GM19467 (cell line): Measurements from ENCODE around the gene PLEKHH1.

Experiments
- ATAC-seq: cut with Tn5 transposase; IDR thresholded peaks from one replicate; pipeline ENCODE4 v1.9.1; 2021; ENCODE audit warnings: mild to moderate bottlenecking, moderate library complexity; ENCODE audit not compliant: unreplicated experiment

The PLEKHH1 gene

GRCh38 chr14:67562025-67562775 lies 29.1 kb downstream of the PLEKHH1 start:
- no peak for ATAC-seq

GRCh38 chr14:67562776-67563150 lies 29.7 kb downstream of the PLEKHH1 start:
- no peak for ATAC-seq

GRCh38 chr14:67564236-67564635 lies 31.1 kb downstream of the PLEKHH1 start:
- no peak for ATAC-seq

- ATAC-seq = no peak
Observed at GRCh38 chr14:67566908-67567307, 33.8 kb downstream of the PLEKHH1 start.

- ATAC-seq = no peak
Observed at GRCh38 chr14:67567654-67568053, 34.6 kb downstream of the PLEKHH1 start.

- ATAC-seq = no peak
Observed at GRCh38 chr14:67569011-67569650, 36.0 kb downstream of the PLEKHH1 start.

- no peak for ATAC-seq
Observed at GRCh38 chr14:67569651-67570290, 36.7 kb downstream of the PLEKHH1 start.

- no peak for ATAC-seq
Observed at GRCh38 chr14:67570453-67570852, 37.4 kb downstream of the PLEKHH1 start.

GRCh38 chr14:67571275-67571990 lies 38.3 kb downstream of the PLEKHH1 start:
- no peak for ATAC-seq

- no peak for ATAC-seq
Observed at GRCh38 chr14:67571991-67572323, 38.9 kb downstream of the PLEKHH1 start.

GRCh38 chr14:67572608-67573007 lies 39.5 kb downstream of the PLEKHH1 start:
- ATAC-seq = no peak

- ATAC-seq = no peak
Observed at GRCh38 chr14:67573228-67574010, 40.3 kb downstream of the PLEKHH1 start.

GRCh38 chr14:67574156-67574555 lies 41.1 kb downstream of the PLEKHH1 start:
- ATAC-seq = no peak

- ATAC-seq = no peak
Observed at GRCh38 chr14:67574806-67575205, 41.7 kb downstream of the PLEKHH1 start.

GRCh38 chr14:67575684-67576083 lies 42.6 kb downstream of the PLEKHH1 start:
- no peak for ATAC-seq

GRCh38 chr14:67576216-67576955 lies 43.3 kb downstream of the PLEKHH1 start:
- ATAC-seq = no peak

- no peak for ATAC-seq
Observed at GRCh38 chr14:67577181-67577808, 44.2 kb downstream of the PLEKHH1 start.

- no peak for ATAC-seq
Observed at GRCh38 chr14:67577909-67578749, 45.0 kb downstream of the PLEKHH1 start.

- ATAC-seq = no peak
Observed at GRCh38 chr14:67579040-67579439, 46.0 kb downstream of the PLEKHH1 start.
